ENCODE results near the gene MT1G.
"Not testable (repeated sequence)": the region's sequence is repeated elsewhere in the genome, so short reads cannot be mapped to it uniquely, and the experiment has no call there.

Gene MT1G

DNA sequence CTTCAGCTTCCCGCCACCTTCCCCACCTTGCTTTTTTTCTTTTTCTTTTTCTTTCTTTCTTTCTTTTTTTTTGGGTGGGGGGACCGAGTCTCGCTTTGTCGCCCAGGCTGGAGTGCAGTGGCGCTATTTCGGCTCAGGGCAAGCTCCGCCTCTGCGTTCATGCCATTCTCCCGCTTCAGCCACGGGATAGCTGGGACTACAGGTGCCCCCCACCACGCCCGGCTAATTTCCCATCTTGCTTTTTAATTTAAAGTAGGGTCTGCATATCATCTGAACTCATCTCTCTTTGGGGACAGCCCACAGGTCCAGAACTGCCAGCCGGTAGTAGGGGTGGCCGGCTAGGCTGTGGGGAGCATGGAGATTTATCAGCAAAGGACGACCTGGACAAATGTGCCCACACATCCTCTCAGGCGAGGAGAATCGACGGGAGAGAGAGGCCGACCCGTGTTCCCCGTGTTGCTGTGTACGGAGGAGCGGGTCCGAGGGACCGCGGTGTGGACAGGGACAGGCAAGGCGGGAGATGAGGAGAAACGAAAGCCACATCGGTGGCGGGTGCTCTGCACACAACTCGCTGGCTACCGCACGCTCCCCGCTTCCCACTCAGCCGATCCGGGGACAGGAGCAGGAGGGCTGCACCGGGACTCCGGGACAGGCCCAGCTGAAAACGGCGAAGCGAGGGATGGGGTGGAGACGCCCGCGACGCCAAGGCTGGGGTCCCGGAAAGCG lies 33.0 kb downstream of the MT1G start:
- DNase-seq = no peak

DNA sequence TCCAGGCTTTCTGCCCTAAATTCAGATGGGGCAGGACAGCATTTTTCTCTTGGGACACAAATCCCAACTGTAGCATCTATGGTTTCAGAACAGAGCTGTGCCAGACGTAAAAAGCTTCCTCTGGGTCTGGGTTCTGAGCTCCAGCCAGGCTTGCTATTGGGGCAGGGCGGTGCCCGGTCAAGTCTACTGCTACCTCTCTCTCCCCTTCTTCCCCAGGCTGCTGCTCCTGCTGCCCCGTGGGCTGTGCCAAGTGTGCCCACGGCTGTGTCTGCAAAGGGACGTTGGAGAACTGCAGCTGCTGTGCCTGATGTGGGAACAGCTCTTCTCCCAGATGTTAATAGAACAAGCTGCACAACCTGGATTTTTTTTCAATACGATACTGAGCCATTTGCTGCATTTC lies 34.3 kb downstream of the MT1G start:
- DNase-seq = no peak

DNA sequence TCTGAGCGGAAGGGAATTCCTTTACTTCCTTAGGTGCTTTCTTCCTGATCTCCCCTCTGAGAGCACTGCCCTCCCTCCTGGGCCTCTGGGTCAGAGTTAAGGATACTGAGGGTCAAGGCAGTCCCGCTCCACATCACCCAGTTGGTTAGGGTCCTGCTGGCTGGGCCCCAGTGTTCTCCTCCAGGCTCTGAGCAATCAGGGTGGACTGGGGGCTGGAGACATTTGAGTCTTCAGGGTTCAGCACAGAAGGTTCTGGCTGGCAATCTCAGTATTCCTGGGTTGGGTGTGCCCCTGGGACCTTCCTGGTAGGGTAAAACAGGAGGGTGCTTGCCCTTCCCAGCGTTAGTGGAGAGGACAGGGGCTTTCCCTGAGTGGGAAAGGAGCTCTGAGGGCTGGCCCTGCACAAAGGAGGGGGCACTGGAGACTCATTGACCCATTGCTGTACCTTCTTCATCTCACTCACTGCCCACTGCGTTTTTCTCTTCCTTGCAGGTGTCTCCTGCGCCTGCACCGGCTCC lies 35.0 kb downstream of the MT1G start:
- no peak for DNase-seq

GRCh38 chr16:56632156-56632847 lies 35.6 kb downstream of the MT1G start, which contains the start of gene MT1M:
TSS of gene MT1M (plus strand) at chr16:56632659. CDS start at chr16:56632732, 73 bp downstream.
- DNase-seq = no peak

- no peak for DNase-seq
Observed at GRCh38 chr16:56631832-56632155, 36.1 kb downstream of the MT1G start.

GRCh38 chr16:56631197-56631596 lies 36.7 kb downstream of the MT1G start:
- DNase-seq = no peak

GRCh38 chr16:56630134-56630533 lies 37.7 kb downstream of the MT1G start:
- DNase-seq = no peak

DNA sequence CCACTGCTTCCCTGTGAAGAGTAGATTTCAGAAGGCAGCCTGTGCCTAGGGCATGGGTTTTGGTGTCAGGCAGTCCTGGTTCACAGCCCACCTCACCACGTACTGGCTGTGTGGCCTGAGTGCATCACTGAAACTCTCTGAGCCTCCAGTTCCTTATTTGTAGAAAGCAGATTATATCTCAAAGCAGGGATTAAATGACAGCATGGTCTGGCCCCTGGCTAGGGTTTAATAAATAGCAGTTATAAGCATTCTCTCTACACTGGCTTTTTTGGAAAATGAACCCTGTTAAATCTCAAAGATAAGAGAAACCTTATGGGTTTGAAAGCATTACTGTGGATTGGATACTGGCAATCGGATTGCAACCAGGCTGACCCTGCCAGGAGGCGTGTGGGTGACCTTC lies 38.3 kb downstream of the MT1G start:
- DNase-seq = no peak

- no peak for DNase-seq
Observed at GRCh38 chr16:56628486-56629350, 39.1 kb downstream of the MT1G start.

DNA sequence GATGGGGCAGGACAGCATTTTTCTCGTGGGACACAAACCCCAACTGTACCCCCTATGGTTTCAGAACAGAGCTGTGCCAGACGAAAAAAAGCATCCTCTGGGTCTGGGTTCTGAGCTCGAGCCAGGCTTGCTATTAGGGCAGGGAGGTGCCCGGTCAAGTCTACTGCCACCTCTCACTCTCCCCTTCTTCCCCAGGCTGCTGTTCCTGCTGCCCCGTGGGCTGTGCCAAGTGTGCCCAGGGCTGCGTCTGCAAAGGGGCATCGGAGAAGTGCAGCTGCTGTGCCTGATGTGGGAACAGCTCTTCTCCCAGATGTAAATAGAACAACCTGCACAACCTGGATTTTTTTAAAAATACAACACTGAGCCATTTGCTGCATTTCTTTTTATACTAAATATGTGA lies 41.2 kb downstream of the MT1G start:
- no peak for DNase-seq

- DNase-seq = no peak
Observed at GRCh38 chr16:56625943-56626654, 41.8 kb downstream of the MT1G start.

GRCh38 chr16:56625140-56625942 lies 42.5 kb downstream of the MT1G start, which contains the start of gene MT1E:
TSS of gene MT1E (plus strand) at chr16:56625781. CDS start at chr16:56625852, 71 bp downstream.
- DNase-seq = no peak

GRCh38 chr16:56623637-56624036 lies 44.2 kb downstream of the MT1G start:
- DNase-seq = no peak

DNA sequence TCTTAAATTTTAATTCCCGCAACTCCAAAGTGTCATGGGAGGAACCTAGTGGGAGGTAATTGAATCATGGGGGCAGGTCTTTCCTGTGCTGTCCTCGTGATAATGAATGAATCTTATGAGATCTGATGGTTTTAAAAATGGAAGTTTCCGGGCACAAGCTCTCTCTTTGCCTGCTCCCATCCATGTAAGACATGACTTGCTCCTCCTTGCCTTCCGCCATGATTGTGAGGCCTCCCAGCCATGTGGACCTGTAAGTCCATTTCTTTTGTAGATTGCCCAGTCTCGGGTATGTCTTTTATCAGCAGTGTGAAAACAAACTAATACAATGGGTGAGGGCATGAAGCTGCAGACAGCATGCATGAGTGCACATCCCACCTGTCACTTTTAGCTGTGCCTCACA lies 44.7 kb downstream of the MT1G start:
- not testable (repeated sequence) for DNase-seq

DNA sequence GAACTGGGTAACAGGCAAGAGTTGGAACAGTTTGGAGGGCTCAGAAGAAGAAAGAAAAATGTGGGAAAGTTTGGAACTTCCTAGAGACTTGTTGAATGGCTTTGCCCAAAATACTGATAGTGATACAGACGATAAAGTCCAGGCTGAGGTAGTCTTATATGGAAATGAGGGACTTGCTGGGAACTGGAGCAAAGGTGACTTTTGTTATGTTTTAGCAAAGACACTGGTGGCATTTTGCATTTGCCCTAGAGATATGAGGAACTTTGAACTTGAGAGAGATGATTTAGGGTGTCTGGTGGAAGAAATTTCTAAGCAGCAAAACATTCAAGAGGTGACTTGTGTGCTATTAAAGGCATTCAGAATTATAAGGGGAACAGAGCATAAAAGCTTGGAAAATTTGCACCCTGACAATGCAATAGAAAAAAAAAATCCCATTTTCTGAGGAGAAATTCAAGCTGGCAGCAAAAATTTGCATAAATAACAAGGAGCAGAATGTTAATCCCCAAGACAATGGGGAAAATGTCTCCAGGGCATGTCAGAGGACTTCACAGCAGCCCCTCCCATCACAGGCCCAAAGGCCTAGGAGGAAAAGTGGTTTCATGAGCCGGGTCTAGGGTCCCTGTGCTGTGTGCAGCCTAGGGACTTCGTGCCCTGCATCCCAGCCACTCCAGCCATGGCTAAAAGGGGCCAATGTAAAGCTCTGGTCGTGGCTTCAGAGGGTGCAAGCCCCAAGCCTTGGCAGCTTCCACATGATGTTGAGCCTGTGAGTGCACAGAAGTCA lies 46.0 kb downstream of the MT1G start:
- not testable (repeated sequence) for DNase-seq

DNA sequence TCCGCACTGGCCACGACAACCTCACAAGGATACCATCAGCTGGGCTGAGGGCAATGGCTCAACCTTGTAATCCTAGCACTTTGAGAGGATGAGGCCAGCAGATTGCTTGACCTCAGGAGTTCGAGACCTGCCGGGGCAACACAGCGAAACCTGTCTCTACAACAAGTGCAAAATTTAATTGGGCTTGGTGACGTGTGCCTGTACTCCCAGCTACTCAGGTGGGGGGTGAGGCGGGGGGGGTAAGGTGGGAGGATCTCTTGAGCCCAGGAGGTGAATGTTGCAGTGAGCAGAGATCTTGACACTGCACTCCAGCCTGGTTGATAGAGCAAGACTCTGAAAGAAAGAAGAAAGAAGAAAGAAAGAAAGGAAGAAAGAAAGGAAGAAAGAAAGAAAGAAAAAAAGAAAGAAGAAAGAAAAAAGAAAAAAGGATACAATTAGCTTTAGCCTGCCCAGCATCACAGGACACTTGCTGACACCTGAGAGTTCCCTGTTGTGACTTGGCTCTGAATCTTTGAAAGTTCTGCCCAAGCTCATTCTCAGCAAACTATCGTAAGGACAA lies 47.4 kb downstream of the MT1G start:
- DNase-seq = no peak

DNA sequence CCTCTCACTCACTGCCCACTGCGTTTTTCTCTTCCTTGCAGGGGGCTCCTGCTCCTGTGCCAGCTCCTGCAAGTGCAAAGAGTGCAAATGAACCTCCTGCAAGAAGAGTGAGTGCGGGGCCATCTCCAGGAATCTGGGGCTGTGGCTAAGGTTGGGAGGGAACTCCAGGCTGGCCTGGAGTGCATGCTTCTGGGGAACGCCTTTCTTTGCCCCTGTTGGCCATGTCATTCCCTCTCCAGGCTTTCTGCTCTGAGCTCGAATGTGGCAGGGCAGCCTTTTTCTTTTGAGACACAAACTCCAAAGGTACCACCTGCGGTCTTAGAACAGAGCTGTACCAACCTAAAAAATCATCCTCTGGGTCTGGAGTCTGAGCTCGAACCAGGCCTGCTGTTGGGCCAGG lies 49.7 kb downstream of the MT1G start:
- DNase-seq = no peak

- DNase-seq = no peak
Observed at GRCh38 chr16:56617212-56618085, 50.4 kb downstream of the MT1G start.

Data from activated T-cell treated with anti-CD3 and anti-CD28 coated beads for 4 hours (primary cell).